Stimulated activated CD8-positive, alpha-beta memory T cell treated with anti-CD3 and anti-CD28 coated beads, Interleukin-15, amount 100 ng/mL, for 4 hours (primary cell): ENCODE data around the gene RPS6KA1.
"Not testable (repeated sequence)": the region's sequence is repeated elsewhere in the genome, so short reads cannot be mapped to it uniquely, and the experiment has no call there.

Experiments
- DNase-seq, 2 donors: peaks; one replicate each; pipeline ENCODE4 v3.0.0-alpha.2; 2020; ENCODE audit warnings: low read depth in 2 of 2

Gene RPS6KA1

DNA sequence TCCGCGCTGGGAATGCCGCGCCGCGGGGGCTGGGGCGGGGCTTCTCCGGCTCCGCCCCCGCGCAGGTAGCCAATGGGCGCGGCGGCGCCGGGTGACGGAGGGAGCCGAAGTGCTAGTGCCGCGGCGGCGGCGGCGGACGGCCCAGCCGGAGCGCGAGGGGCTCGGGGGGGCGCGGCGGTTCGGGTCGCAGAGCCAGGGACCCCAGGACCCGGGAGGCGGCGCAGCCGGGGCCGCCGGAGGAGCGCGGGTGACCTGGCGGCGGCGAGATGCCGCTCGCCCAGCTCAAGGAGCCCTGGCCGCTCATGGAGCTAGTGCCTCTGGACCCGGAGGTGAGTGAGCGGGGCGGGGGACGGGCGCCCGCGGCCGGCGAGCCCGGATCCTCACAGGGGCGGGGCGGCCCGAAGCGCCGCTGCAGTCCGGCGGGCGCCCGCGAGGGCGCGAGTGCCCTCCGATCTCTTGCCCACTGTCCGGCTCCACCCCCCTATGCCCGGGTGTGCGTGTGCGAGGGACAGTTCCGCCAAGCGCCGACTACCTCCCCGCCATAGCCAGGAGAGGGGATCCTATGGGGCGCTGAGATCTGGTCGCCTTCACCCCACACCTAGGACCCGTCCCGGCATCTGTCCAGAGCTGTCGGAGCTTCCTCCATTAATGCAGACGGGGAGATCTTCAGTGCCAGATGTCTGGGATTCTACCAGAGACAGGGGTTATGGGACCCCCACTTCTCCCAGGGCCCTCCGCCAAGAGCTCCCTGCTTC lies at the start of gene RPS6KA1:
RPS6KA1 (plus strand) TSS at position 107 of the 755 bp plus-strand sequence; CDS start at position 267, 160 bp downstream.
- DNase-seq, result peak; percentile 25 to 52

GRCh38 chr1:26482921-26483320 lies 46.6 kb upstream of the RPS6KA1 start:
- no peak for DNase-seq

DNA sequence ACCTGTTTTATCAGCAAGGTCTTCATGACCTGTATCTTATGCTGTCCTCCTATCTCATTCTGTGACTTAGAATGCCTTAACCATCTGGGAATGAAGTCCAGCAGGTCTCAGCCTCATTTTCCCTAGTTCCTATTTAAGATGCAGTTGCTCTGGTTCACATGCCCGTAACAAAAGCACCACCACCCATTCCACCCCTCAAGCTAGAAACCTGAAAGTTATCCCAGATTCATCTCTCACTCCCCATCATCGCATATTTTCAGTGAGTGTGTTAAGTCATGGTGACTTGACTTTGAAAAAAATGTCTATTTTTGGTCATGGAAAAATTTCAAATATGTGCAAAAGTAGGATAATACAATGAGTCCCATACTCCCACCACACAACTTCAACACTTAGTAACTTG lies 45.6 kb upstream of the RPS6KA1 start:
- no peak for DNase-seq

- DNase-seq, result no peak
Observed at GRCh38 chr1:26490155-26490554, 39.4 kb upstream of the RPS6KA1 start.

DNA sequence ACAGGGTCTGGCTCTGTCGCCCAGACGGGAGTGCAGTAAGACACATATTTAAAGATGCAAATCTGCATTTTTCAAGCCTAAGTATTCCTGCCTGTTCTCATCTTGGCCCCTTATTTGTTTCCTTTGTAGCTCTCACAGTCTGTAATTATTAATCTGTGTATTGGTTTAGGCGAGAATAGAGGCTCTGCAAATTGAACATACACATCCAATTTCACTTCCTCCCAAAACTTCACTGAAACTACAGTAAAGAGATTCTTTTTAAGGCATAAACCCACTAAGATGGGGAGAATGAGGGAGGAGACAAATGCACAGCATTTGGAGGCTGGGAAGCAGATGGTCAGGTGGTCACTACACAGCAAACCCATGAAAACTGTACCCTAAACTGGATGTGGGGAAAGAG lies 36.3 kb upstream of the RPS6KA1 start:
- DNase-seq, result no peak

GRCh38 chr1:26493938-26494337 lies 35.6 kb upstream of the RPS6KA1 start:
- DNase-seq, result no peak

GRCh38 chr1:26496861-26497260 lies 32.7 kb upstream of the RPS6KA1 start:
- DNase-seq, result no peak

DNA sequence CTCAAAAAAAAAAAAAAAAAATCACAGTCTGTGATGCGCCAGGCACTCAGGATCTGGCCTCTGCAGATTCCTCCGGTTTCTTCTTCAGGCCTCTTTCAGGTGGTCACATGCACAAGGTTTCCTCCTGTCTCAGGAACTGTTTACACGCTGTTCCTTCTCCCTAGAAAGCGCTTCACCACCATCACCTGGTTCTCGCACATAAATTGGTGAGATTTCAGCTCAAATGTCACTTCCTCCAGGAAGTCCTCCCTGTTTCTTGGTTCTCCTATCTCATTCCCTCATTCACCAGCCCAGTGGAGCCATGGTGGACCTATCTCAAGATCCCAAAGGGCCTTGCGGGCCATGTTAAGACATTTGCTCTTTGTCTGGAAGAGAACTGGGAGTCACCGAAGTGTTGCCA lies 30.7 kb upstream of the RPS6KA1 start:
- DNase-seq, result no peak

DNA sequence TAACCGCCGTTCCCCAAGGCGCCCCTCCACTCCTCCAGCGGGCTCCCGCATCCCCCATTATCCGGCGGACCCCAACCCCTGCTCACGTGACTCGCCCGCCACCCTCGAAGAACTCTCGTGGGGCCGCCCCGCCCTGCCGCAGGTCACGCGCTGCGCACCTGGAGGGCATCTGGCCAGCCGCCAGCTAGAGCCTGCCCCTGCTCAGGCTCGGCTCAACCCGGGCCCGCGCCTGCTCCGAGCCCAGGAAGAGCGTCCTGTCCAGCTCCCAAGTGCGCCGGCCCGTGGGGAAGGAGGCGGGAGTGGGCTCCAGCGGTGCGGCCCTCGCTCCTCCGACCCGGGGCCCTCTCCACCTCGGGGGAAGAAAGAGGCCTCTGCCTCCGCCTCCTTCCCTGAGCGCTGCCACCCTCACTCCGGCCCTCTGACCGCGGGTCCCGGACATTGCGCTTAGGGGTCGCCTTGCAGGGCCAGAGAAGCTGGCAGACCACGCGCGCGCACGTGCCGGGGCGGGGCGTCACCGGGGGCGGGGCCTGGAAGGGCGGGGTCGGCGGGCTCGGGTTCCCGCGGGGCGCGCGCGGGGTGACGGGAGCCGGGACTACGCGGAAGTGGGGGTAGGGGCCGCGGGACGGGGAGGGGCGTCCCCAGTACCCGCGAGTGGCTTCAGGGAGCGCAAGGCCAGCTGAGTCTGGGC lies 28.9 kb upstream of the RPS6KA1 start:
- DNase-seq, result peak; percentile 81 to 86

DNA sequence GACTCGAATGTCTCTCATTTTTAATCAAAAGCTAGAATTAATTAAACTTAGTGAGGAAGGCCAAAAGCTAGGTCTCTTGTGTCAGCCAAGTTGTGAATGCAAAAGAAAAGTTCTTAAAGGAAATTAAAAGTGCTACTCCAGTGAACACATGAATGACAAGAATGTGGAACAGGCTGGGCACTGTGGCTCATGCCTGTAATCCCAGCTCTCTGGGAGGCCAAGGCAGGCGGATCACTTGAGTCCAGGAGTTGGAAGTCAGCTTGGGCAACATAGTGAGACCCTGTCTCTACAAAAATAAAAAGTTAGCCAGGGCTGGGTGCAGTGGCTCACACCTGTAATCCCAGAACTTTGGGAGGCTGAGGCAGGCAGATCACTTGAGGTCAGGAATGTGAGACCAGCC lies 18.9 kb upstream of the RPS6KA1 start:
- not testable (repeated sequence) for DNase-seq

GRCh38 chr1:26515836-26516235 lies 13.7 kb upstream of the RPS6KA1 start:
- not testable (repeated sequence) for DNase-seq

GRCh38 chr1:26516987-26517765 lies 12.4 kb upstream of the RPS6KA1 start:
- DNase-seq, result no peak

- no peak for DNase-seq
Observed at GRCh38 chr1:26517766-26518049, 11.9 kb upstream of the RPS6KA1 start.

- DNase-seq, result no peak
Observed at GRCh38 chr1:26518355-26518754, 11.2 kb upstream of the RPS6KA1 start.

- no peak for DNase-seq
Observed at GRCh38 chr1:26520339-26520738, 9.2 kb upstream of the RPS6KA1 start.

GRCh38 chr1:26521669-26522030 lies 7.9 kb upstream of the RPS6KA1 start:
- no peak for DNase-seq

GRCh38 chr1:26522073-26522472 lies 7.5 kb upstream of the RPS6KA1 start:
- DNase-seq, result no peak

- no peak for DNase-seq
Observed at GRCh38 chr1:26524181-26524580, 5.4 kb upstream of the RPS6KA1 start.

DNA sequence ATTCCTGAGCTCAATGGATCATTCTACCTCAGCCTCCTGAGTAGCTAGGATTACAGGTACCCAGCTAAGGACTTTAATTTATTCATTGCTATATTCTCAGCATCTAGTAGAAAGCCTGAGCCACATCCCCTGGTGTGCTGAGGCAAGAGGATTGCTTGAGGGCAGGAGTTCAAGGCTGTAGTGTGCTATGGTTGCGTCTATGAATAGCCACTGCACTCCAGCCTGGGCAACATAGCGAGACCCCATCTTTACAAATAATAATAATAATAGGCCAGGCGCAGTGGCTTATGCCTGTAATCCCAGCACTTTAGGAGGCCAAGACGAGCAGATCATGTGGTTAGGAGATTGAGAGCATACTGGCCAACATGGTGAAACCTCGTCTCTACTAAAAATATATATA lies 3.3 kb upstream of the RPS6KA1 start:
- no peak for DNase-seq

DNA sequence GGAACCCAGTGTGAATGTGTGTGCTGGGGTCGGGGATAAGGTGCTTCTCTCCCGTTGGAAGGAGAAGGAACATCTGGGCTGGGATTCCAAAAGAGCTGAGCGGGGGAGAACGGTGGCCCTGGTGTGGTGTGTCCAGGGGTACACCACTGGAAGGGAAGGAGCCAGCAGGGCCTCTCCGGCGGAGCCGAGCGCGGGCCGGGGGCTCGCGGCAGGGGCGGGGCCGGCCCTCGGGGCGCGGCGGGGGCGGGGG lies 231 bp upstream of the RPS6KA1 start:
- DNase-seq, result no peak

- no peak for DNase-seq
Observed at GRCh38 chr1:26530410-26530894, 891 bp downstream of the RPS6KA1 start.

GRCh38 chr1:26530895-26531598 lies 1.5 kb downstream of the RPS6KA1 start:
- no peak for DNase-seq
